Activated naive CD4-positive, alpha-beta T cell (primary cell): ENCODE results near the gene SUPT5H.
A peak's percentile ranks its signal among the peaks of the same experiment; 100 is the strongest.

ENCODE experiments used
- DNase-seq, 4 experiments: peaks; one replicate each; lab custom pipeline; 2025; lab: John Stamatoyannopoulos, UW

The SUPT5H gene

GRCh38 chr19:39445196-39446111 lies at the start of gene SUPT5H:
SUPT5H (plus strand) TSS chr19:39445582; CDS start chr19:39445891, 309 bp downstream.
- DNase-seq, result peak; percentile 89 to 94 (median 94)

GRCh38 chr19:39397360-39398296 lies 47.8 kb upstream of the SUPT5H start:
- peak; percentile 83 to 96 (median 95) for DNase-seq

DNA sequence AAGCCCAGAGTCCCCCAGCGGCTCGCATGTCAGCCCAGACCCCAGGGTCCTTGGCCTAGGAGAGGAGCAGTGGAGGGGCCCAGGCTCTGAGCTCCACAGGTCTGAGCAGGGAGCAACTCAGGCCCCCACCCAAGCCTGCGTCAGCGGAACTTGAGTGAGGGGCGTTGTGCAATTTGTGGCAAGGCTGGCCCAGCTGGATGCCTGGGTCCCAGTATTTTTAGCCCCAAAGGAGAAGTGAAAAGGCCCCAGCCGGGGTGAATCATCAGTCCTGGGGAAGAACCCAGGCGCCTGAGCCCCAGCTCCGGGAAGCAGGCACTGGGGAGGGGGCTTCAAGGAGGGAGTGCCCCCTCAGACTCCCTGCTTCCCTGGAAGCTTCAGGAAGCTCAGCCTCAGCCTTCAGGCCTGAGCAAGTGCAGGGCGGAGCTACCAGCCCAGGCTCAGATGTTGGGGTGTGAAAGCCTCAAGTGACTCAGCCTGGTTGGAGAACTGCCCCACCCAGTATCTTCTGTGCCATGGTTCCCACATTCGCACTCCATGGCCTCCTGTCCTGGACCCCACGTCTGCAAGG lies 47.0 kb upstream of the SUPT5H start:
- peak in 1 of 4 experiments; percentile 28 for DNase-seq

GRCh38 chr19:39399668-39400050 lies 45.7 kb upstream of the SUPT5H start:
- DNase-seq, result no peak

DNA sequence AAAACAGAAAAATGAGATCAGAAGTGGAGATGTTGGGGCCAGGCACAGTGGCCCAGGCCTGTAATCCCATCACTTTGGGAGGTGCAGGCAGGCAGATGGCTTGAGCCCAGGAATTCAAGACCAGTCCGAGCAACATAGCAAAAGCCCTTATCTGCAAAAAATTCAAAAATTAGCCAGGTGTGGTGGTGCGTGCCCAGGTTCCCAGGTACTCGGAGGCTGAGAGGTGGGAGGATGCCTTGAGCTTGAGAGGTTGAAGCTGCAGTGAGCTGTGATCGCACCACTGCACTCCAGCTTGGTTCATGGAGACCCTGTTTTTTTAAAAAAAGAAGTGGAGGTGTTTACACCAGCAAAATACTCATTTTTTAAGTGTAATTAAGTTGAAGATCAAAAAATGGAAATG lies 45.3 kb upstream of the SUPT5H start:
- no peak for DNase-seq

GRCh38 chr19:39401070-39401548 lies 44.3 kb upstream of the SUPT5H start:
- peak in 1 of 4 experiments; percentile 47 for DNase-seq

DNA sequence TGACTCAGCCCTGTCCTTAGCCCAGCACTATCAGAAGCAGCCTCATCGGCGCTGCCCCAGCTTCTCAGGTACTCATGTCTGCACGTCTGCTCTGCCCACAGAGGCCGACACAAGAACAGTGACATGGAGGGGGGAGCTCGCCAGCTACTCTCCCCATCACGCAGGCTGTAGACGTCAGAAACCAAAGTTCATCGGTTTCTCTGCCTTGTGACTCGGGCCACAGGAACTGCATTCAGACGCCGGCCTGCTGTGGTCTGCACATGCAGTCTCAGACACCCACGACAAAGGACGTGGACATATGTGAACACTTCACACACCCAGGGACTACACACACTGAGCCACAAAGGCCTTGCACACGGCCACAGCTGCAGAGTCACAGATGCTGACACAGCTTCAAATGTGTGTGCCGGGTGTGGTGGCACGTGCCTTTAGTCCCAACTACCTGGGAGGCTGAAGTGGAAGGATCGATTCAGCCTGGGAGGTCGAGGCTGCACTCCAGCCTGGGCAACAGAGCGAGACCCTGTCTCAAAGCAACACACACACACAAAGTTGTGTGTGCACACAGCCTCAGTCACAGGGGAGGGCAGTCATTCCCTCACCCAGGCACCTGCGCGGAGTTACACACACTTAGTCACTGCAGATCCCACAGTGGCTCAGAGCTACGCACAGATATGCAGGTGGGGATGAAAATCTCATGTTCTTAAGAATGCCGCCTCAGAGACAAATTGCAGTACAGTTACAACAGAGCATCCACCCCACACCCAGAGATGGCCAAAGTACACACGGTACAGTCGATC lies 43.6 kb upstream of the SUPT5H start:
- peak; percentile 26 to 71 (median 46) for DNase-seq

DNA sequence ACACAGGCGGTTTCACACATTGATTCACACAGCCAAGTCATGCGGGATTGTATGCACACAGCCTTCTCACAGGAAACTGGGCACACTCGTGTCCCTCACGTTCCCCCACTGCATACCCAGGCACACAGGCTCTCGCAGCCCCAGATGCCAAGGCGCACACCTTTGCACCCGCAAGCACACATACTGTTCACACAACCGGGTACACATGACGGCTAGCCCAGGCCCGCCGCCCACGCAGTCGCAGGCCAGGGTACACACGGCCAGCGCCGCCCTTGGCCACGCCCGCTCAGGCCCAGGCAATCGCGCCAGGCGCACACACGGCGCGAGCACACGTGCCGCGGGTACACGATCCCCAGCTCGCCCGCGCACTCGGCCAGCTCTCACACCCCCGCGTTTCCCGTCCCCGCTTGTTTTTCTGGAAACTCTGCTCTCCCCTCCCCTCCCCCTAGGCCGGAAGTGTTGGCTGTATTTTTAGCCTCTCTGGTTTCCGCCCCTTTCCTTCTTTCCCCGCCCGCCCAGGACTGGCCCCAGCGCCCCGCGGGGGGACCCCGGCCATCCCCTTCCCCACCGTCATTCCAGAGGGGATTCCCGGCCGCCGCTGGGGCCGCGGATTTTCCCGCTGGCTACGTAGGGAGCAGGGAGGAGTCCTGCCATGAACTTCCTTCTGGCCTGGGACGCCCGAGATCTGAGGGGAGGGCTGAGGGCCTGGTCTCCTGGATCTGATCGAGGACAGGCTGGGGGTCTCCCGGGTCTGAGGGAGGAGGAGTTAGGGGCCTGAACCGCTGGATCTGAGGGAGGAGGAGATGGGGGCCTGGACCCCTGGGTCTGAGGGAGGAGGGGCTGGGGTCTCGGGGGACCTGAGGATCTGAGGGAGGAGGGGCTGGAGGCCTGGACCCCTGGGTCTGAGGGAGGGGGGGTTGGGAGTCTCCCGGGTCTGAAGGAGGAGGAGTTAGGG lies 42.8 kb upstream of the SUPT5H start:
- peak in 3 of 4 experiments; percentile 65 to 75 (median 72) for DNase-seq

- peak; percentile 76 to 93 (median 86) for DNase-seq
Measured at GRCh38 chr19:39403331-39404312, 41.8 kb upstream of the SUPT5H start.

DNA sequence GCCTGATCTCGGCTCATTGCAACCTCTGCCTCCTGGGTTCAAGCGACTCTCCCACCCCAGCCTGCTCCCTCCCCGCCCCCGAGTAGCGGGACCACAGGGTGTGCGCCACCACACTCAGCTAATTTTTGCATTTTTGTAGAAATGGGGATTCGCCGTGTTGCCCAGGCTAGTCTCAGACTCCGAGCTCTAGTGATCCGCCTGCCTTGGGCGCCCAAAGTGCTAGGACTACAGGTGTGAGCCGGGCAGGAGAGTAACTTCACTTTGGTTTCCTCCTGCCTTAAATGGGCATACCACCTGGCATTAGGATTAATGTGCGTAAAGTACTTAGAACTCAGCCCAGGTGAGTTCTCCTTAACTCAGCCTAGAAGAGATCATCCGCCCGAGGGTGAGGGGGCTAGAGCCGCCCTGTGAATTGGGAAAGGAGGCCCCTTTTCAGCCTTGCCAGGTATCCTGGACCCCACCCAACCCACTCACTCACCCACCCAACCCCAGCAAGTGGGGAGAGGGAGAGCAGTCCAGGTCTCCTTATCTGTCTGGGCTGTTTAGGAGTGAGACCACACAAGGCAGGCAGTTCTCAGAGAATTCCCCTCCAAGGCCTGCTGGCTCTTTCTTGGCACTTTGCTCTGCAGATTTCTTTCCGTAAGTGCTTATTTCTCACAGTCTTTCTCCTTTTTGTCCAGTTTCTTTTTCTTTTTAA lies 40.0 kb upstream of the SUPT5H start:
- DNase-seq, result peak in 1 of 4 experiments; percentile 25

DNA sequence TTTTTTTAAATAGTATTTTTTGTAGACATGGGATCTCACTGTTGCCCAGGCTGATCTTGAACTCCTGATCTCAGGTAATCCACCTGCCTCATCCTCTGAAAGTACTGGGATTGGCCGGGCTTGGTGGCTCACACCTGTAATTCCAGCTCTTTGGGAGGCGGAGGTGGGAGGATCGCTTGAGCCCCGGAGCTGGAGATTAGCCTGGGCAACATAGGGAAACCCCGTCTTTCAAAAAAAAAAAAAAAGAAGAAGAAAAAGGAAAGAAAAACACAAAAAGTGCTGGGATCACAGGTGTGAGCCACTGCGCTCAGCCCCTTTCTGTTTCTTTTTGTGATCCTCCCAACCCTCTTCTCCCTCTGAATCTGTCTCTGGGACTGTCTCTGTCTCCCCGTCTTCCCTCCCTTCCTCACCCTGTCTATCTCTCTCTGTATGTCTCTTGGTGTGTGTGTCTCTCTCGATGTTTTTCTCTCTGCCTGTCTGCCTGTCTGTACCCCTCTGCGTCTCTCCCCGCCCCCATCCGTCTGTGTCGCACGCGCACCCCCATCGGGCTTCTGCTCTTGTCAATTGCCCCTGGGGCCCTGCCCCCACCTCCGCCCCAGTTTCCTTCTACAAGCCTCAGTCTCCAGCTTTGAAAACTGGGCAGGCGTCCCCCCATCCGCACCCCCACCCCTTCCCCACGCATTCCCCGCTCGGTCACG lies 39.3 kb upstream of the SUPT5H start:
- peak; percentile 55 to 91 (median 78) for DNase-seq

DNA sequence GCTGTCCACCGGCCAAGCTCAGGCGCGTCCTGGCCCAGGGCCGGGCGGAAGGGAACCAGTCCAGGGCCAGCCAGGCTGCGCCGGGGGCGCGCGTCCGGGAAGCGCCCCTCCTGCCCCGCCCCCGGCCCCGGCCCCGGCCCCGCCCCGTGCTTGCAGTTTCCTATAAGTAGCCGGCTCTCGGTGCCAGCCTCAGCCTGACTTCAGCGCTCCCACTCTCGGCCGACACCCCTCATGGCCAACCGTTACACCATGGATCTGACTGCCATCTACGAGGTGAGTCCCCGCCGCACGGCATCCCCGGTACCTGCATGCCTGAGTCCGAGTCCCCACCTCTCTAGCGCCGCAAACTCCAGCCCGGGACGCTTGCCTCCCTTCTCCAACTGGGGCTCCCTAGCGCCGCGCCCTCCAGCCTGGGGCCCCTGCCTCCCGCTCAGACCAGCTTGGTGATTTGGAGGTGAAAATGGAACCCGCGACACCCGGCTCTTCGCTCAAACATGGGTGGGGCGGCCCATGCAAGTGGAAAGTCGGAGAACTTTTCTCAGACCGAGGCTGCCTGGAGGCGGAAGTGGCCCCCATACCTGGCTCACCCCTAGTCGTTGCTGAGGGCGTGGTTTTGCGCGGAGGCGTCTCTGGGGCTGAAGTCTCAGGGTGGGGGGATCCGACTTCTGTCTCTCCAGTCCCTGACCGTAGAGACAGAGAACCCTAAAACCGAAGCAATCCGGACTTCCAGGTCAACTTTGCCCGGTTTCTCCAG lies 38.5 kb upstream of the SUPT5H start, which contains the start of gene ZFP36:
Gene ZFP36 (plus strand): TSS at position 192 of the 754 bp plus-strand sequence. CDS start 58 bp downstream, at position 250.
- peak; percentile 64 to 92 (median 79) for DNase-seq

DNA sequence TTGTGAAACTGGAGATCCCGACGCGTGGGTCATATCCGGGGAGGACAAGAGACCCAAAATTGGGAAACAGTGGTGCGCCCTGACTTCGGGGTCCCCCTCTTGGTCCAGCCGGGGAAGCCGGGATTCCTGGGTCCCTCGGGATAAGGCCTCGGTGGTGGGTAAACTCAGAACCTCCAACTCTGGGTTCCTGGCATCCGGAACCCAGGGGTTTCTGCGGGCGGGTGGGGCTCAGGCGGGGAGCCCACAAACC lies 38.0 kb upstream of the SUPT5H start:
- DNase-seq, result no peak

- peak in 2 of 4 experiments; percentile 46 to 65 for DNase-seq
Measured at GRCh38 chr19:39407660-39408391, 37.6 kb upstream of the SUPT5H start.

GRCh38 chr19:39408392-39409207 lies 36.8 kb upstream of the SUPT5H start:
- DNase-seq, result peak in 1 of 4 experiments; percentile 14
